Measurements from ENCODE around the gene CDK5RAP2. TPM values are rescaled to one million over a fixed set of nuclear protein-coding genes. Genes with fewer than 3 reads are reported as not detected.

The CDK5RAP2 gene
- total and polyA plus RNA-seq, 9 of the 15 experiments (the other 6 are each of a cell fraction or from before 2014, with no cell fraction given) = 19.9 to 68.8 (median 42.2) TPM

DNA sequence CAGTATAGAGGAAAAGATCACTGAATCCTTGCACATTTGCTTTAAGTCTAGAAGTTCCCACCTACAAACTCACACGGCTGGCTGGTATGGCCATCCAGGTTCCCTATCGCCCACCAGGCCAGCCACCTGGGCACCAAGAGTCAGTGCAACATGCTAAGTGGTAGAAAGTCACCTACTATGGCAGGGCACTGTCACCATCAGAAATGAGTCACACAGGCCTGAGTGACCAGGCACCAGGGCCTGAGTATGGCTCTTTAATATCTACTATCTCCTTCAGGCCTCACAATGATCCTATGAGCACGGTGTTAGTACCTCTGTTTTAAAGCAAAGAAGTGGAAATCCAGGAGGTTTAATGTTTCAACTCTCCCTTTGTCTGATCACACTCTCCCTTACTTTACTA, 156.2 kb downstream of the CDK5RAP2 start:
- Histone ChIP-seq H3K4me3 (no peak overlapping the region), H3K36me3 (ENCODE audit: control insufficient read depth, insufficient read depth, low read length) (peaks cover 55% of the 10 kb centered on the region), H3K27ac (ENCODE audit: extremely low read depth, low read depth, low read length) (no peak overlapping the region; the same call in 2 of the 3 replicates), H3K9me1 (ENCODE audit: control insufficient read depth, insufficient read depth, low read length) (no peaks in the 10 kb centered on the region), H3K9ac (ENCODE audit: insufficient read depth in 1 of 2, low read depth in 2 of 2, low read length in 2 of 2) (no peak overlapping the region), H3K79me2 (ENCODE audit: control insufficient read depth, insufficient read depth, low read length) (no peaks in the 10 kb centered on the region), H4K20me1 (replicated peaks; ENCODE audit: control insufficient read depth, insufficient read depth, low read length) (no peaks in the 10 kb centered on the region), H3K27me3 (ENCODE audit: control insufficient read depth in 2 of 2, insufficient read depth in 2 of 2, low read length in 2 of 2) (no peaks in the 10 kb centered on the region), H3K4me2 (ENCODE audit: insufficient read depth, low read length) (no peak overlapping the region), H2AFZ (ENCODE audit: low read depth, low read length) (no peak overlapping the region), H3K9me3 (replicated peaks; ENCODE audit: control insufficient read depth, insufficient read depth, low read depth, low read length) (no peaks in the 10 kb centered on the region), H3K4me1 (replicated peaks in 1 of 2; ENCODE audit: control insufficient read depth in 2 of 2, insufficient read depth in 2 of 2, low read length in 2 of 2) (no peaks in the 10 kb centered on the region)
- ChIA-PET CTCF (ENCODE audit: low intra/inter-chr PET ratio) (no interaction called here), POLR2A (no interaction called here)
- no TSS peak for BruUV-seq (replicated peaks)
- FAIRE-seq = no peak
- in situ Hi-C loops (cut with MboI) = no loop called here
- no peak for DNase-seq (ENCODE audit: extremely low read depth in 1 of 4, low spot score in 3 of 4)
- no peak for ATAC-seq
- 83% methylated on average over 3 of the region's 3 CpGs for WGBS (ENCODE audit: insufficient coverage, low coverage, missing lambda C conversion rate)
- intact Hi-C loops (cut with micrococcal nuclease) = no loop called here
- TF ChIP-seq HDAC6 (IDR thresholded peaks at IDR 0.05; ENCODE audit: low read depth, low read length) (no peak), ZNF431 (CRISPR knock-in tag; IDR thresholded peaks at IDR 0.05) (no peak), NFE2L1 (tag; IDR thresholded peaks at IDR 0.05; ENCODE audit: borderline replicate concordance, low read depth) (no peak), ESRRA (IDR thresholded peaks at IDR 0.05; ENCODE audit: borderline replicate concordance, low read depth) (no peak), ZNF507 (tag; conservative IDR thresholded peaks at IDR 0.05) (no peak), ZNF316 (IDR thresholded peaks at IDR 0.05) (no peak), THRAP3 (IDR thresholded peaks at IDR 0.05; ENCODE audit: borderline replicate concordance) (no peak), ZNF584 (CRISPR knock-in tag; IDR thresholded peaks at IDR 0.05; ENCODE audit: low read depth) (no peak), RNF2 (IDR thresholded peaks at IDR 0.05) (no peak), MEF2A (IDR thresholded peaks at IDR 0.05; ENCODE audit: control insufficient read depth, low read depth, low read length) (no peak), SRSF1 (IDR thresholded peaks at IDR 0.05; ENCODE audit: low read depth, low read length) (no peak), ZFP36 (IDR thresholded peaks at IDR 0.05; ENCODE audit: low read depth, low read length, partially characterized antibody) (no peak), ELF2 (CRISPR knock-in tag; IDR thresholded peaks at IDR 0.05) (no peak), ERF (CRISPR knock-in tag; IDR thresholded peaks at IDR 0.05) (no peak), HMGN3 (IDR thresholded peaks at IDR 0.05; ENCODE audit: borderline replicate concordance, extremely low read depth, insufficient read length, low read depth, low read length) (no peak), ZNF586 (CRISPR knock-in tag; conservative IDR thresholded peaks at IDR 0.05) (no peak)
- TF ChIP-seq, protein P1, sequence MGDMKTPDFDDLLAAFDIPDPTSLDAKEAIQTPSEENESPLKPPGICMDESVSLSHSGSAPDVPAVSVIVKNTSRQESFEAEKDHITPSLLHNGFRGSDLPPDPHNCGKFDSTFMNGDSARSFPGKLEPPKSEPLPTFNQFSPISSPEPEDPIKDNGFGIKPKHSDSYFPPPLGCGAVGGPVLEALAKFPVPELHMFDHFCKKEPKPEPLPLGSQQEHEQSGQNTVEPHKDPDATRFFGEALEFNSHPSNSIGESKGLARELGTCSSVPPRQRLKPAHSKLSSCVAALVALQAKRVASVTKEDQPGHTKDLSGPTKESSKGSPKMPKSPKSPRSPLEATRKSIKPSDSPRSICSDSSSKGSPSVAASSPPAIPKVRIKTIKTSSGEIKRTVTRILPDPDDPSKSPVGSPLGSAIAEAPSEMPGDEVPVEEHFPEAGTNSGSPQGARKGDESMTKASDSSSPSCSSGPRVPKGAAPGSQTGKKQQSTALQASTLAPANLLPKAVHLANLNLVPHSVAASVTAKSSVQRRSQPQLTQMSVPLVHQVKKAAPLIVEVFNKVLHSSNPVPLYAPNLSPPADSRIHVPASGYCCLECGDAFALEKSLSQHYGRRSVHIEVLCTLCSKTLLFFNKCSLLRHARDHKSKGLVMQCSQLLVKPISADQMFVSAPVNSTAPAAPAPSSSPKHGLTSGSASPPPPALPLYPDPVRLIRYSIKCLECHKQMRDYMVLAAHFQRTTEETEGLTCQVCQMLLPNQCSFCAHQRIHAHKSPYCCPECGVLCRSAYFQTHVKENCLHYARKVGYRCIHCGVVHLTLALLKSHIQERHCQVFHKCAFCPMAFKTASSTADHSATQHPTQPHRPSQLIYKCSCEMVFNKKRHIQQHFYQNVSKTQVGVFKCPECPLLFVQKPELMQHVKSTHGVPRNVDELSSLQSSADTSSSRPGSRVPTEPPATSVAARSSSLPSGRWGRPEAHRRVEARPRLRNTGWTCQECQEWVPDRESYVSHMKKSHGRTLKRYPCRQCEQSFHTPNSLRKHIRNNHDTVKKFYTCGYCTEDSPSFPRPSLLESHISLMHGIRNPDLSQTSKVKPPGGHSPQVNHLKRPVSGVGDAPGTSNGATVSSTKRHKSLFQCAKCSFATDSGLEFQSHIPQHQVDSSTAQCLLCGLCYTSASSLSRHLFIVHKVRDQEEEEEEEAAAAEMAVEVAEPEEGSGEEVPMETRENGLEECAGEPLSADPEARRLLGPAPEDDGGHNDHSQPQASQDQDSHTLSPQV (IDR thresholded peaks at IDR 0.05) = no peak
- TF ChIP-seq, protein P2, sequence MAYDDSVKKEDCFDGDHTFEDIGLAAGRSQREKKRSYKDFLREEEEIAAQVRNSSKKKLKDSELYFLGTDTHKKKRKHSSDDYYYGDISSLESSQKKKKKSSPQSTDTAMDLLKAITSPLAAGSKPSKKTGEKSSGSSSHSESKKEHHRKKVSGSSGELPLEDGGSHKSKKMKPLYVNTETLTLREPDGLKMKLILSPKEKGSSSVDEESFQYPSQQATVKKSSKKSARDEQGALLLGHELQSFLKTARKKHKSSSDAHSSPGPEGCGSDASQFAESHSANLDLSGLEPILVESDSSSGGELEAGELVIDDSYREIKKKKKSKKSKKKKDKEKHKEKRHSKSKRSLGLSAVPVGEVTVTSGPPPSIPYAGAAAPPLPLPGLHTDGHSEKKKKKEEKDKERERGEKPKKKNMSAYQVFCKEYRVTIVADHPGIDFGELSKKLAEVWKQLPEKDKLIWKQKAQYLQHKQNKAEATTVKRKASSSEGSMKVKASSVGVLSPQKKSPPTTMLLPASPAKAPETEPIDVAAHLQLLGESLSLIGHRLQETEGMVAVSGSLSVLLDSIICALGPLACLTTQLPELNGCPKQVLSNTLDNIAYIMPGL (CRISPR knock-in tag; IDR thresholded peaks at IDR 0.05) = no peak

Measured in K562 (cell line).